Activated naive CD4-positive, alpha-beta T cell treated with anti-CD3 and anti-CD28 coated beads, Interleukin-2, amount 50 U/mL, for 72 hours (primary cell): ENCODE data around the gene CACNA1S. TPM values are rescaled to one million over a fixed set of nuclear protein-coding genes. Genes with fewer than 3 reads are reported as not detected.

Experiments
- ATAC-seq, 2 donors: fragments of 150-1000 bp; cut with Tn5 transposase; 2 replicates each; pipeline ENCODE4 v1.10.0; 2021; ENCODE audit warnings: mild to moderate bottlenecking in 2 of 2, moderate library complexity in 2 of 2
- DNase-seq, 2 donors: peaks; one replicate each; pipeline ENCODE4 v3.0.0; 2021 to 2022; ENCODE audit warnings: low spot score in 2 of 2
- H3K27ac Mint-ChIP-seq, 2 donors: one replicate each; pipeline ENCODE4 v1.8.0; 2022; ENCODE audit warnings: mild to moderate bottlenecking in 2 of 2, mixed read lengths in 2 of 2
- H3K36me3 Mint-ChIP-seq, 2 donors: one replicate each; pipeline ENCODE4 v1.8.0; 2022; ENCODE audit warnings: mixed read lengths in 2 of 2
- H3K9me3 Mint-ChIP-seq, 2 donors: one replicate each; pipeline ENCODE4 v1.8.0; 2022; ENCODE audit warnings: mixed read lengths in 2 of 2
- total RNA-seq, 2 donors: library from RNA; stranded (reverse); gene quantifications; one replicate each; pipeline ENCODE4 v1.2.3, GENCODE V29; 2022

CACNA1S gene
- not detected for total RNA-seq

DNA sequence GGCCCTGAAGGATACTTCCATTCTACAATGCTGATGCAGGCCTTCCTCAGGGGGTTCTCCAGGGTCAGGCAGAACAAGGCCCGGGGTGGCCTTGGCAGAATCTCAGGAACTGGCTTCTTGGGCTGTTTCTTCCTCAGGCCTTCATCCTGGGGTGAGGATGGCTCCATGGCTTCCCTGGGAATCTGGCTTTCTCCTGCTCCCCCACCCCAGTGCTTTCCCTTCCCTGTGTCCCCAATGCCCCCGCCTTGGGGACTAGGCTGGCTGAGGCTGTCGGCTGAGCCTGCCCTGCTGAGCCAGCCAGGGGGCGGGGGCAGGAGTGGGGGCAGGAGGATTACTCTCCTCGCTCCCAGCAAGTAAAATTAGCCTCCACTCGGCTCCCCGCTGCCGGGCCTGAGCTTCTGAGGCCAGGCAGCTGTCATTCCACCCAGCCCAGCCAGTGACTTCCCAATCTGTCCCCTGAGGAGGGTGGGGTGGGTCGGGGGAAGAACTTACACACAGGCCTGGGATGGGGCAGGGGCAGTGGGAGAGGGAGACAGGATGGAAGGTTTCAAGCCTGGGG lies at the start of gene CACNA1S:
CACNA1S (minus strand) TSS at position 254 of the 559 bp plus-strand sequence; CDS start at position 167, 87 bp downstream.
- ATAC-seq (no peak), DNase-seq (no peak)
- H3K27ac Mint-ChIP-seq = no peak within 1 kb of the TSS
- H3K36me3 Mint-ChIP-seq = no peaks in the 10 kb centered on the region
- no peaks in the 10 kb centered on the region for H3K9me3 Mint-ChIP-seq

DNA sequence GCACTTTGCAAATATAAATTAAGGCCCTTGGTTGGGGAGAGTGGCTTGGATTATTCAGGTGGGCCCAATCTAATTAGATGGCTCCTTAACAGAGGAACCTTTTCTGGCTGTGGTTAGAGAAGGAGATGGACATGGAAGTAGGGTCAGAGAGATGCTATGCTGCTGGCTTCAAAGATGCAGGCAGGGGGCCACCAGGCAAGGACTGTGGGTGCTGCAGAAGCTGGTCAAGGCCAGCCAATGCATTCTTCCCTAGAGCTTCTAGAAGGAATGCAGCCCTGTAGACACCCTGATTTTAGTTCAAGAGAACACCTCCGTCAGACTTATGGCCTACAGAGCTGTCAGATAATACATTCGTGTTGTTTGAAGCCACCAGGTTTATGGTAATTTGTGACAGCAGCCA lies 45.7 kb upstream of the CACNA1S start:
- DNase-seq (no peak), ATAC-seq (no peak)
- no peaks in the 10 kb centered on the region for H3K36me3 Mint-ChIP-seq
- no peaks in the 10 kb centered on the region for H3K9me3 Mint-ChIP-seq
- no peak overlapping the region for H3K27ac Mint-ChIP-seq

DNA sequence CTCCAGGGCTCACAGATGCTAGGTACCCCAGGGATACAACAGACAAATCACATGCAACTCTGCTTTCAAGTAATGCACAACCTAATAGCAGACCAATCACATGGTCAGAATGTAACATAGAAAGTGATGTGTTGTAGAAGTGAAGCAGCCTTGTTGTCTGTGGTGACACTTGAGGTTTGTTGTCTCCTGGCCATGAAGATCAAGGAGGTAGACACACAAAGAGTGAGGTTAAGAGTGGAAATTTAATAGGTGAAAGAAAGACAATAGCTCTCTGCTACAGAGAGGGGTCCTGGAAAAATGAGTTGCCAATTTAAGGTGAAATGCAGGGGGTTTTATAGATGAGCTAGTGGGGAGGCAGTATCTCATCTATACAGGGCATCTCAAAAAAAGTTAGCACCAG lies 44.6 kb upstream of the CACNA1S start:
- no peak overlapping the region for H3K27ac Mint-ChIP-seq
- ATAC-seq = no peak
- H3K9me3 Mint-ChIP-seq = no peaks in the 10 kb centered on the region

DNA sequence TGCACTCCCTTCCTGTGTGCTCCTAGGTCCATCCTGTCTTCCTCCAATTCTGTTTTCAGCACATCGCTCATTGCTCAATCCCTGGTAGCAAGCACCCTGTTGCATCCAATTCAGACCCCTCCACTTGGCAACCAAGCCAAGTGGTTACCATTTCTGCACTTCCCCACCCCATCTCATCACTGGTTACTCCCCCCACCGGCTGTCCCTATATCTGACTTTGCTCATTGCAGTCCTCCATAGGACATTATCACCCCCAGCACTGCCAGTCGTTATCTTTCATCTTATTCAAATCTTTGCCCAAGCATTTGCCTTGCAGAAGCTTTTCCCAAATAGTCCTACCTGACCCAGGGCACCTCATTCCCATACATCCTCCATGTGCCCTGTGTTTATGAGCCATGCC lies 44.1 kb upstream of the CACNA1S start:
- Mint-ChIP-seq H3K36me3 (no peaks in the 10 kb centered on the region), H3K27ac (no peak overlapping the region), H3K9me3 (no peaks in the 10 kb centered on the region)
- ATAC-seq = no peak
- no peak for DNase-seq

More for the DNA sequence above, 44.6 kb upstream of the CACNA1S start:
- H3K36me3 Mint-ChIP-seq = no peaks in the 10 kb centered on the region
- DNase-seq = no peak

DNA sequence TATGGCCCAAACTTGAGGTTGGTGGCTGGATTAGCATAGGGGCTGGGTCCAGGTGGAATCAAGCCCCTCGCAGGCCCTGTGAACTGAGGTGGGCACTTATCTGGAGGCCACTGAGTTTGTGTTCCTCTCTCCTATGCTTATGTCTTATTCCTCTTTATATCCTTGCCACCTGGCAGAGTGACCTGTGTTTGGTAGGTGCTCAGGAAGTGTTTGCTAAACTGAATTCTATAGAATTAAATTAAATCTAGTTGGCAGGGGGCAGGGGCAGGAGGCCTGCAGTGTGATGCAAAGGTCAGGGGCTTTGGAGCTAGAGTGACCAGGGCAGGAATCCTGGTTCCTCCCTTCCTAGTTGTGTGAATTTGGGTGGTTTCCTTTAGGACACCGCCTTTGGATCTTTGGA lies 43.1 kb upstream of the CACNA1S start:
- no peak for DNase-seq
- Mint-ChIP-seq H3K36me3 (no peaks in the 10 kb centered on the region), H3K9me3 (no peaks in the 10 kb centered on the region), H3K27ac (no peak overlapping the region)
- no peak for ATAC-seq

DNA sequence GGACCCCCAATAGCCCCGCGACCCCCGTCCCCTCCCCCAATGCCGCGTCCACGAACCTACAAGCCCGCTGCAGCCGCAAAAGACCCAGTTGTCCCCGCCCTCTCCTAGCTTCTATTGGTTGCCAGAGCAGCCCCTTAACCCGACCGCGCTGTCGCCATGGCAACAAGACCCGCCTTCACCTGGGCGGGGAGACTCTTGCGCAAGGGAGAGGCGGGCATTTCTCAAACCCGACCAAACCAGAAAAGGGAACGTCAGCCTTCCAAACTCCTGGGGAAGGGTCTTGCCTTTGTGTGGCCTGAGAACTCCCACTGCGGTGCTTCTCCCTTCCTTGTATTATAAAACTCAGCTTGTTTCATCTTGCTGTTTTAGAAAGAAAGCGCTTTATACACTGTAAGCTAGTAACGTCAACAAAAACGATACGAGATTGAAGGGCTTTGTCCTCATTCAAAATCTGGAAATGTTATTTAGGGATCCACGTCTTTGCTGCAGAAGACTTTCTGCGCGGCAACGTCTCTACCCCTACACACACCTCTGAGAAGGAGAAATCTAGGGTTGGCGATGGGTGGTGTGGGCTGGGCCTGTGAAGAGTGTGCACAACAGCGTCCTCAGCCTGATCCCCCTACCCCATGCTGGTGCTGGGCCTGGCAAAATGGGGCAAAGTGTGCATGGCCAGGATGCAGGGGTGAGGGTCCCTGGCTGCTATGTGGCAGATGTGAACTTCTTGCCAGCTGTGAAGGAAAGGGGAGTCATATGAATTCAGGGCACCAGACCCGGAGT lies 42.4 kb upstream of the CACNA1S start, which contains the start of gene TMEM9:
TMEM9 (minus strand) TSS at position 86 of the 777 bp plus-strand sequence. CDS start 551 bp downstream, outside the sequence.
- H3K9me3 Mint-ChIP-seq = no peaks in the 10 kb centered on the region
- H3K27ac Mint-ChIP-seq = peak within 1 kb of the TSS; percentile 72 to 97
- peak; percentile 93 to 100 for DNase-seq
- ATAC-seq = peak; percentile 91 to 96
- no peaks in the 10 kb centered on the region for H3K36me3 Mint-ChIP-seq

DNA sequence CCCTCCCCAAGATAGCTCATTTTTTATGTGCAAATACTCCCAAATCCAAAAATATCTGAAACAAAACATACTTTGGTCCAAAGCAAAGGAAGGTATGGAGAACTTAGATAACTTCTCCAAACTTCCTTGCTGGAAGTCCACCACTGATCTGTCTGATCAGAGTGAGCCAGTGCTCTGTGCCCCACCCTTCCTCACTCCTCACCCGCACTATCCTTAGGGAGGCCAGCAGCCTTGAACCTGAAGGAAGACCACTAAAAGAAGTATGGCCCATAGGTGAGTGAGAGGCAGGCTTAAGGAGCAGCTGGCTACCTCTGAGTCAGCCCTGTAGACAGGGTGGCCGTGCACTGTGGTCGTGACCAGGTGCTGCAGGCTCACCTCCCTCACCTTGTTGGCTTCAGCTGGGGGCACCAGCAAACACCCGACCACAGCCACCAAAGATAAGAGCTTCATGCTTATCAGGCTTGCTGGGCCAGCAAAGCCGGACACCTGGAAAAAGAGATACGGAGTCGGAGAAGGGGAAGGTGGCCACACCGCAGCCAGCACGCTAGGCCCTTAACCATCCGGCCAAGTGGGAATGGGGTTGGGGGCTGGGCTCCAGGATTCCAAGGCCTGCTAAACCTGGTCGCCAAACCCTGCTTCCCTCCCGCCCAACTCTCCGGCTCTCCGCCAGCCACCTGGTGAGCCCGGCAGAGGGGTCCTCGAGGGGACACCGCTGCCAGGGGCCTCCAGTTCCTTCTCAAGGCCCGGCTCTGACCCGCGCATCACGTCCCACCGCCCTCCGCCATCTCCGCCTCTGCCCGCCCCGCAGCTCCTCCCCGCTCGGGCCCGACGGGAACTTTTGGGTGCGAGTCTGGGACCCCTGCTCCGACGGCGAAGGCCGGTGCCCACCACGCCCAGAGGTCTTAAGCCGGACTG lies 41.5 kb upstream of the CACNA1S start:
- H3K27ac Mint-ChIP-seq = peak overlapping the region; percentile 72 to 97
- DNase-seq = peak in 1 of 2 donors; percentile 13
- H3K9me3 Mint-ChIP-seq = no peaks in the 10 kb centered on the region
- ATAC-seq = peak; percentile 79
- no peaks in the 10 kb centered on the region for H3K36me3 Mint-ChIP-seq

DNA sequence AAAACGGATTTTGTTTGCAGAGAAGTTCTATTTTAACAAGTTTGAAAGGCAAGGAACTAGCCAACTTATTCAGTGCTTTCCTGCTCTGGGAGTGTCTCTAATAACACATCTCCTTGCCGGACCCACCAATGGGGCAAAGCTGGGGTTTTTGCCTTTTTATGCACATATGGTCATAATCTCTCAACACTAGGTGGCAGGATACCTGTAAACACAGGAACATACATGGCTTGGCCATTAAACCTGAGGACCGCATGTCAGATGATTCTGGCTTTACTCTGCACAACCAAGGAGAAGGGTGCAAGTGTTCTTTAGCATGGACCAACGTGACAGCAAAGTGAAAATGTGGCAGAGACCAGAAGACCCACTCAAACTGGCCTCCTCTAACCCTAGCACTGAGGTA lies 37.2 kb upstream of the CACNA1S start:
- DNase-seq (peak in 1 of 2 donors; percentile 35), ATAC-seq (no peak)
- Mint-ChIP-seq H3K27ac (no peak overlapping the region), H3K9me3 (no peaks in the 10 kb centered on the region), H3K36me3 (no peaks in the 10 kb centered on the region)

DNA sequence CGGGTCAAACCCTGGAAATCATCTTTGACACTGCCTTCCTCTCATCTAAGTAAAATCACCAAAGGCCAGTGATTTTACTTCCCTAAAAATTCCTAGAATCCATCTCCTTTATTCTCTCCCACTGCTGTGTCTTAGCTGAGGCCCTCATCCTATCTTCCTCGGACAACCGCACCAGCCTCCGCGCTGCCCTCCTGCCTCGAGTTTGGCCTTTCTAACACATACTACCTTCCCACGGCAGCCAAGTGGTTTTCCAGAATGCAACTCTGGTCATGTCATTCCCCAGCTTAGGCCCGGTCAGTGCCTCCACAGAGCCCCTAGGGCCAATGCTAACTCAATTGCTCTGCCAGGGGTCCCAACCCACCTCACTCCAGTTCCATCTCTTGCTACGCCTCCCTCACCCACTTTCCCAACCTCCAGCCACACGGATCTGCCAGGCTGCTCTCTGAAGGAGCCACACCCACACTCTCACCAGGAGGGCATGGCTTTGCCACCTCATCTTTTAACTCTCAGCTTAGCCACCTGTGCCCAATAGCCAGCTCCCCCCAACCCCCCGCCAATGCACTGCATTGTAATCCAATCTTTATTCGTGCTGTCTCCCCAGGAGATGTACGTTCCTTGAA lies 35.3 kb upstream of the CACNA1S start:
- Mint-ChIP-seq H3K27ac (peak overlapping the region in 1 of 2 donors; percentile 63), H3K36me3 (no peaks in the 10 kb centered on the region), H3K9me3 (no peaks in the 10 kb centered on the region)
- peak in 1 of 2 donors; percentile 35 for DNase-seq
- no peak for ATAC-seq

DNA sequence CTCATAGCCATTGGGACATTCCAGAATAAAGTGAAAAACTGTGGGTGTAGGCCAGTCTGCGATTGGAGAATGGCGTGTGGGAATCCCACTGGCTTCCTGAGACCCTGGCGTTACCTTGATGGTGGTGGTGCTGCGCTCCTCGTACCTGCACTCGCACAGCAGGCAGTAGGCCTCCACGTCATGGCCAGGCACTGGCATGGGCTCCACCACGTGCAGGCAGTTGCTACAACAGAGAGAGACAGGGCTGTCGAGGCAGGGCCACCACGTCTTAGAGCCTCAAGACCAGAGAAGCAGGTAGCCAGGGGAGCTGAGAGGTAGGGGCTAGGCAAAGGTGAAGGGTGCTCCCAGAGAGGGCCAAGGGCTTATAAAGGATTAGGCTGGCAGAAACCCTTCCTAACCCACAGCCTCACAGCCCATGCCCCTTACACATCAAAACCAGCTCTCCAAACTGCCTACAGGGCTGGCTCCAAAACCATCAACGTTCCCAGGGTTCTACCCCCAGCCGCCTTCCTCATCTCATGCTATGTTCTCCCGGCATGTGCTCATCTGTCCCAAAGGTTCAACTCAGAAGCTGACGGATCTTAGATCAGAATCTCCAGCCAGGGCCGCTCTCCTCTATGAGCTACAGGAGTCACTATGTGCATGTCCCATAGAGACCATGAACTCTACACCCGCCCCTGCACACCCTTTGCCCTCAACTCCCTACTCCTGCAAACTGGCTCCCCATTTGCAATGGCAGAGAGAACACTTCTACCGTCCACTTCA lies 34.6 kb upstream of the CACNA1S start:
- no peak for DNase-seq
- H3K27ac Mint-ChIP-seq = no peak overlapping the region
- ATAC-seq = no peak
- no peaks in the 10 kb centered on the region for H3K9me3 Mint-ChIP-seq
- H3K36me3 Mint-ChIP-seq = no peaks in the 10 kb centered on the region

DNA sequence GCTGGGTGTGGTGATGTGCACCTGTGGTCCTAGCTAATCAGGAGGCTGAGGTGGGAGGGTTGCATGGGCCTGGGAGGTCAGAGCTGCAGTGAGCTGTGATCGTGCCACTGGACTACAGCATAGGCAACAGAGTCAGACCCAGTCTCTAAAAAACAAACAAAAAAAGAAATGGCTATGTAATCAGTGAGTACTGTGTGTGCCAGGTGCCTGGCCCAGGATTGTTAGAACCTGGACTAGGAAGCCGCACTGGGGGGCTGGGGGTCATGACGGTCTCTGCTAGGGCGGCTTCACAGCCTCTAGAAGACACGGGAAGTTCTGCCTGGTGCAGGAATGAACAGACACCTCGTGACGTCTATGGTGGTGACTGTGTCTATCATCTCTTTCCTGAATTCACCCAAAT lies 33.6 kb upstream of the CACNA1S start:
- Mint-ChIP-seq H3K36me3 (no peaks in the 10 kb centered on the region), H3K27ac (peak overlapping the region in 1 of 2 donors; percentile 22), H3K9me3 (no peaks in the 10 kb centered on the region)
- ATAC-seq (no peak), DNase-seq (no peak)

DNA sequence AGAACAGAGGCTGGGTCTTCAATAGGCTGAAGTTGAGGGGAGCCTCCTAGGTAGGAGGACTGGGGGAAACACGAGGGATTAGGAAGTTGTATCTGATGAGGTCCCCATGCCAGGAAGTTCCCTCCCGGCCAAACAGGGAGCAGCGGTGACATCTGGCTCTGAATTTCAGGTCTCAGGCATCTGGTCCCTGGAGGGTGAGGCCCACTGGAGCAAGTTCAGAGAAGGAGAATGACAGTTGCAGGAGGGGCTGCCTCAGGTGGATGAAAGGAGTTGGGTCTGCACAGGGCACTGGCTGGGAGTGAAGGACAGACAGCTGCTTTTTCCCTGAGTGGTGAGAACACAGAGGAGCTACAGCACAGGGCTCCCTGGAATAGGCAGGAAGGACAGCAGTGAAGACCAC lies 32.9 kb upstream of the CACNA1S start:
- peak overlapping the region in 1 of 2 donors; percentile 22 for H3K27ac Mint-ChIP-seq
- DNase-seq (no peak), ATAC-seq (no peak)
- no peaks in the 10 kb centered on the region for H3K9me3 Mint-ChIP-seq
- no peaks in the 10 kb centered on the region for H3K36me3 Mint-ChIP-seq

DNA sequence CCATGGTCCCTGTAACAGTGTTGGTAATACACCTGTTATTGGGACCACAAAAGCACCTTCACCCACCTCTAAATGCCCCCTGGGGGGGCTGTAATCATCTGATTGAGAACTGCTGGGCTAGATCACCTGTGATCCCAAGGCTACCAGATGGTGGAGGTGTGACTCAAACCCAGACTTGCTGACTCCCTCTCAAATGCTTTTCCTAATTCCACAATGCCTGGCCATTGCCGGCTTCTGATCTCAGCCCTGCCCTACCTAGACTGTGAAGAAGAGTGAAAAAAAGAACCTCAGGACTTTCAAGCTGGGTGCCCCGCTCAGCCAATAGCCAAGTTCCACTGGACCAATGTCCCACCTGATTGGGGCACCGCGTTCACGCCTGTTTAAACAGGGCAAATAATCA lies 32.5 kb upstream of the CACNA1S start:
- DNase-seq (no peak), ATAC-seq (no peak)
- Mint-ChIP-seq H3K36me3 (no peaks in the 10 kb centered on the region), H3K27ac (peak overlapping the region in 1 of 2 donors; percentile 22), H3K9me3 (no peaks in the 10 kb centered on the region)

DNA sequence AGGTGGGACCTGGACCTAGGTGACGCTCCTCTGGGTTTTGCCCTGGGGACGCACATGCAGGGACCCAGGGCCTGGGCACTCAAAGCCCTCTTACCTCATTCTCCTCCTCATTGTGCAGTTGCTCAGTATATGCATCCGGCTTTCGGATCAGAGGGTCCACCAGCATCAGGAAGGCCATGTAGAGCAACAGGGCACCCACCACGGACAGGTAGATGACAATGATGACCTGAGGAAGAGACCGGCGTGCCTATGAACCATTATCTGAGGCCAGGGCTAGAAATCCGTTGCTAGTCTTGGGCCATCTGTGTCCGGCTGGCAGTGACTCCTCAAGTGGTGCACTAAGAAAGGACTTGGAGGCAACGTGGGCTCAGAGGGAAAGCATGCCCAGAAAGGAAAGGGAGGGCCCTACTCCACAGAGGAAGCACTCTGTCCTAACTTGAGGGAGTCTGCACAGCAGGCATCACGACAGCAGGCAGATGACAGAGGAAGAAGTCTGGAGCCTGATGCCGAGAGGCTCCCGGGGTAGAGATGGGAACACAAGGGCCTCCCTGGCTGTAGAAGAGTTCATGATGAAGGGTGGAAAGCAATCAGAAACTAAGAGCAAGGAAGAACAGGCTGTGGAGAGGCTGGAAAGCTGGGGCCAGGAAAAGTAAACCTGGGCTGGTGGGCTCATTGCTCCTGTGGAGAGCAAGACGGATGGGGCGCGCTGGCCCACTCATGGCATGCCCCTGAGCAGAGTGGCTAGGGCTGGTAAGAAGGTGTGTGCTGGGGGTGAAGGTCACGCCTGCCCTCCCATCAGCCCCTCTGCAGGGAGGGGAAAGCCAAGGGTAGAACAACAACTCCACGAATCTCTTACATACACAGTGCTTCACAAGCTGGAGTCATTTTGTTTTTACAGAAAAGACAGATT lies 31.8 kb upstream of the CACNA1S start:
- no peaks in the 10 kb centered on the region for H3K9me3 Mint-ChIP-seq
- ATAC-seq (no peak), DNase-seq (no peak)
- H3K27ac Mint-ChIP-seq = peak overlapping the region; percentile 18 to 47
- H3K36me3 Mint-ChIP-seq = no peaks in the 10 kb centered on the region
